ENCODE results near the gene RSPH4A. TPM values are rescaled to one million over a fixed set of nuclear protein-coding genes. Genes with fewer than 3 reads are reported as not detected.
A peak's percentile ranks its signal among the peaks of the same experiment; 100 is the strongest.

The RSPH4A gene
- total and polyA plus RNA-seq, 2 donors (not counting 3 experiments of a cell fraction or from before 2014, with no cell fraction given): 0.06 to 0.15 TPM

DNA sequence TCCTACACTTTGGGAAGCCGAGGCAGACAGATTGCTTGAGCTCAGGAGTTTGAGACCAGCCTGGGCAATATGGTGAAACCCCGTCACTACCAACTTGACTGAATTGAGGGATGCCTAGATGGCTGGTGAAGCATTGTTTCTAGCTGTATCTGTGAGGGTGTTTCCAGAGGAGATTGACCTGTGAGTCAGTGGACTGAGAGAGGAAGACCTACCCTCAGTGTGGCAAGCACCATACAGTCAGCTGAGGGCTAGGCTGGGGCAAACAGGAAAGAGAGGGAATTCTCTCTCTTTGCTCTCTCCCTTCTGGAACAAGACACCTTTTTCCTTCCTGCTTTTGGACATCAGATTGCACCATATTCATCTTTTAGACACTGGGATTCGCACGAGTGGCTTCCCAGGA is 56.0 kb downstream of the RSPH4A start:
- Histone ChIP-seq H3K9me1 (replicated peaks; ENCODE audit: control insufficient read depth, extremely low read depth, insufficient read depth, low read length) (no peaks in the 10 kb centered on the region), H4K20me1 (replicated peaks; ENCODE audit: control insufficient read depth, extremely low read depth, insufficient read depth, low read length) (no peaks in the 10 kb centered on the region), H3K4me3 (replicated peaks in 1 of 3; ENCODE audit: insufficient read depth in 1 of 3, low read depth in 1 of 3, low read length in 3 of 3) (no peak overlapping the region), H3K9ac (replicated peaks; ENCODE audit: extremely low read depth, insufficient read depth, low read length) (no peak overlapping the region), H3K36me3 (ENCODE audit: control insufficient read depth in 2 of 2, extremely low read depth in 1 of 2, insufficient read depth in 2 of 2, low read length in 2 of 2) (no peaks in the 10 kb centered on the region), H3K27ac (ENCODE audit: insufficient read depth, low read depth, low read length) (no peak overlapping the region), H3K27me3 (ENCODE audit: control insufficient read depth in 2 of 2, insufficient read depth in 2 of 2, low read length in 2 of 2) (peaks cover 2 to 3% of the 10 kb centered on the region in 2 experiments), H3K79me2 (ENCODE audit: control insufficient read depth, insufficient read depth, low read length) (peaks cover 13% of the 10 kb centered on the region), H3K9me3 (replicated peaks; ENCODE audit: control insufficient read depth, insufficient read depth, low read length) (no peaks in the 10 kb centered on the region), H2AFZ (ENCODE audit: low read depth, low read length) (peak overlapping the region; percentile 0), H3K4me2 (ENCODE audit: insufficient read depth, low read length) (no peak overlapping the region), H3K4me1 (ENCODE audit: control insufficient read depth, extremely low read depth, insufficient read depth, low read length) (peaks cover 4% of the 10 kb centered on the region)
- POLR2A ChIA-PET: interaction anchor here (0.6 kb wide), 1 partner anchor 56 kb away, joined by 3 read pairs; the partner anchor contains the start of gene RSPH4A
- TF ChIP-seq EZH2 (IDR thresholded peaks at IDR 0.05; ENCODE audit: borderline replicate concordance, low read depth, low read length, severe bottlenecking) (no peak), FOS (IDR thresholded peaks at IDR 0.05; ENCODE audit: borderline replicate concordance, insufficient read depth, low read length) (peak; percentile 30), MYC (IDR thresholded peaks at IDR 0.05; ENCODE audit: low read depth, low read length) (no peak)
- no TSS peak for BruUV-seq (replicated peaks)
- FAIRE-seq (peak; percentile 77), DNase-seq (ENCODE audit: low read depth, low spot score) (peak; percentile 39)
- CTCF ChIA-PET: no interaction called here
- dilution Hi-C loops (cut with MboI; ENCODE audit: extremely low pct_ligation_motif_present, low sequenced_read_pairs): no loop called here
- intact Hi-C loops (cut with micrococcal nuclease): no loop called here

- CTCF ChIA-PET: no interaction called here
- POLR2A ChIA-PET: no interaction called here
- no peak for TF ChIP-seq POLR2A (IDR thresholded peaks at IDR 0.05; ENCODE audit: low read depth, low read length)
- TF ChIP-seq MAX (IDR thresholded peaks at IDR 0.05; ENCODE audit: insufficient read depth, insufficient read length): no peak
- TF ChIP-seq MYC (IDR thresholded peaks at IDR 0.05; ENCODE audit: low read depth, low read length): no peak
- TF ChIP-seq FOS (IDR thresholded peaks at IDR 0.05; ENCODE audit: borderline replicate concordance, insufficient read depth, low read length): no peak
- no peak for TF ChIP-seq GATA2 (IDR thresholded peaks at IDR 0.05; ENCODE audit: insufficient read depth, insufficient read length, low read depth, low read length)
- no peak for TF ChIP-seq JUN (IDR thresholded peaks at IDR 0.05; ENCODE audit: borderline replicate concordance, insufficient read depth, insufficient read length, low read depth)
- TF ChIP-seq POLR2AphosphoS5 (IDR thresholded peaks at IDR 0.05; ENCODE audit: insufficient read depth, low read depth, low read length): no peak
- TF ChIP-seq EZH2 (IDR thresholded peaks at IDR 0.05; ENCODE audit: borderline replicate concordance, low read depth, low read length, severe bottlenecking): no peak
- TF ChIP-seq, protein P1, sequence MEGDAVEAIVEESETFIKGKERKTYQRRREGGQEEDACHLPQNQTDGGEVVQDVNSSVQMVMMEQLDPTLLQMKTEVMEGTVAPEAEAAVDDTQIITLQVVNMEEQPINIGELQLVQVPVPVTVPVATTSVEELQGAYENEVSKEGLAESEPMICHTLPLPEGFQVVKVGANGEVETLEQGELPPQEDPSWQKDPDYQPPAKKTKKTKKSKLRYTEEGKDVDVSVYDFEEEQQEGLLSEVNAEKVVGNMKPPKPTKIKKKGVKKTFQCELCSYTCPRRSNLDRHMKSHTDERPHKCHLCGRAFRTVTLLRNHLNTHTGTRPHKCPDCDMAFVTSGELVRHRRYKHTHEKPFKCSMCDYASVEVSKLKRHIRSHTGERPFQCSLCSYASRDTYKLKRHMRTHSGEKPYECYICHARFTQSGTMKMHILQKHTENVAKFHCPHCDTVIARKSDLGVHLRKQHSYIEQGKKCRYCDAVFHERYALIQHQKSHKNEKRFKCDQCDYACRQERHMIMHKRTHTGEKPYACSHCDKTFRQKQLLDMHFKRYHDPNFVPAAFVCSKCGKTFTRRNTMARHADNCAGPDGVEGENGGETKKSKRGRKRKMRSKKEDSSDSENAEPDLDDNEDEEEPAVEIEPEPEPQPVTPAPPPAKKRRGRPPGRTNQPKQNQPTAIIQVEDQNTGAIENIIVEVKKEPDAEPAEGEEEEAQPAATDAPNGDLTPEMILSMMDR (IDR thresholded peaks at IDR 0.05; ENCODE audit: extremely low read depth in 1 of 2, insufficient read depth in 1 of 2, low read depth in 1 of 2, low read length in 2 of 2): no peak
- no peaks in the 10 kb centered on the region for H3K36me3 ChIP-seq (ENCODE audit: control insufficient read depth in 2 of 2, extremely low read depth in 1 of 2, insufficient read depth in 2 of 2, low read length in 2 of 2)
- DNase-seq (ENCODE audit: low read depth, low spot score): no peak
- H3K9me1 ChIP-seq (replicated peaks; ENCODE audit: control insufficient read depth, extremely low read depth, insufficient read depth, low read length): no peaks in the 10 kb centered on the region
- peaks cover 2 to 3% of the 10 kb centered on the region in 2 experiments for H3K27me3 ChIP-seq (ENCODE audit: control insufficient read depth in 2 of 2, insufficient read depth in 2 of 2, low read length in 2 of 2)
- no TSS peak for BruUV-seq (replicated peaks)
- H3K4me3 ChIP-seq (replicated peaks in 1 of 3; ENCODE audit: insufficient read depth in 1 of 3, low read depth in 1 of 3, low read length in 3 of 3): no peak overlapping the region
- dilution Hi-C loops (cut with MboI; ENCODE audit: extremely low pct_ligation_motif_present, low sequenced_read_pairs): no loop called here
- FAIRE-seq: no peak
- H3K4me2 ChIP-seq (ENCODE audit: insufficient read depth, low read length): no peak overlapping the region
- H3K79me2 ChIP-seq (ENCODE audit: control insufficient read depth, insufficient read depth, low read length): no peaks in the 10 kb centered on the region
- H3K4me1 ChIP-seq (ENCODE audit: control insufficient read depth, extremely low read depth, insufficient read depth, low read length): no peaks in the 10 kb centered on the region
- intact Hi-C loops (cut with micrococcal nuclease): no loop called here
- no peak overlapping the region for H3K9ac ChIP-seq (replicated peaks; ENCODE audit: extremely low read depth, insufficient read depth, low read length)
- no peaks in the 10 kb centered on the region for H4K20me1 ChIP-seq (replicated peaks; ENCODE audit: control insufficient read depth, extremely low read depth, insufficient read depth, low read length)
- no peak overlapping the region for H2AFZ ChIP-seq (ENCODE audit: low read depth, low read length)
- H3K9me3 ChIP-seq (replicated peaks; ENCODE audit: control insufficient read depth, insufficient read depth, low read length): no peaks in the 10 kb centered on the region
- H3K27ac ChIP-seq (ENCODE audit: insufficient read depth, low read depth, low read length): no peak overlapping the region
Measured at GRCh38 chr6:116676021-116676420, 59.7 kb downstream of the RSPH4A start.
